ENCODE data around the gene PLB1. TPM values are rescaled to one million over a fixed set of nuclear protein-coding genes. Genes with fewer than 3 reads are reported as not detected.

Gene PLB1
- total and polyA plus RNA-seq, 9 of the 15 experiments (the other 6 are each of a cell fraction or from before 2014, with no cell fraction given): 0.01 to 0.09 (median 0.07) TPM; not detected in 2

DNA sequence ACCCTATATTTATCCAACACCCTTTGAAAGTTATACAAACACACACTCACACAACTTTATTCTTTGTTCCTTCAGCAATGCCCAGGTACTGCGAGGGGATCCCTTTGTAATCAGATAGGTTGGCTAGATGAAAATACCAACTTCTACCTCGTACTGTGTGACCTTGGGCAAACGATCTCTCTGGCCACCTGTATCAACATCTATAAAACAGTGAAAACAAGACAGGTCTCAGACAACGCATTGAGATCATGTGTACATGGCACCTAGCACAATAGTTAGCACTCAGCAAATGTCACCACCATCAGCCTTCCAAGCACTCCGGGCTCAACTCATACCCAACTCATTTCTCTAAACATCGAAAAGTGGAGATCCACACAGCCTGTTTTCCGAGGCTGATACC lies 137.3 kb downstream of the PLB1 start:
- Histone ChIP-seq H4K20me1 (replicated peaks; ENCODE audit: control insufficient read depth, insufficient read depth, low read length) (no peaks in the 10 kb centered on the region; the same call in 1 of the 2 replicates), H3K9me1 (ENCODE audit: control insufficient read depth, insufficient read depth, low read length) (no peaks in the 10 kb centered on the region), H3K9me3 (replicated peaks; ENCODE audit: control insufficient read depth, insufficient read depth, low read depth, low read length) (no peaks in the 10 kb centered on the region), H3K4me2 (ENCODE audit: insufficient read depth, low read length) (no peak overlapping the region), H3K79me2 (ENCODE audit: control insufficient read depth, insufficient read depth, low read length) (no peaks in the 10 kb centered on the region), H3K4me3 (no peak overlapping the region), H2AFZ (ENCODE audit: low read depth, low read length) (no peak overlapping the region), H3K27ac (ENCODE audit: extremely low read depth, low read depth, low read length) (no peak overlapping the region), H3K4me1 (replicated peaks in 1 of 2; ENCODE audit: control insufficient read depth in 2 of 2, insufficient read depth in 2 of 2, low read length in 2 of 2) (no peaks in the 10 kb centered on the region), H3K9ac (ENCODE audit: insufficient read depth in 1 of 2, low read depth in 2 of 2, low read length in 2 of 2) (no peak overlapping the region), H3K27me3 (ENCODE audit: control insufficient read depth in 2 of 2, insufficient read depth in 2 of 2, low read length in 2 of 2) (peaks cover 2 to 43% of the 10 kb centered on the region in 2 experiments; a peak in 4 of 5 replicates), H3K36me3 (ENCODE audit: control insufficient read depth, insufficient read depth, low read length) (no peaks in the 10 kb centered on the region)
- intact Hi-C loops (cut with micrococcal nuclease) (no loop called here), in situ Hi-C loops (cut with MboI) (no loop called here)
- ATAC-seq (no peak), DNase-seq (ENCODE audit: extremely low read depth in 1 of 4, low spot score in 3 of 4) (no peak), FAIRE-seq (no peak)
- ChIA-PET CTCF (ENCODE audit: low intra/inter-chr PET ratio) (no interaction called here), POLR2A (no interaction called here)
- TF ChIP-seq NBN (IDR thresholded peaks at IDR 0.05; ENCODE audit: low read depth) (no peak), MYNN (IDR thresholded peaks at IDR 0.05) (no peak), MYNN (CRISPR knock-in tag; IDR thresholded peaks at IDR 0.05) (no peak), RBBP5 (IDR thresholded peaks at IDR 0.05; ENCODE audit: borderline replicate concordance, insufficient read depth, low read length, poor library complexity, severe bottlenecking) (no peak), LEF1 (IDR thresholded peaks at IDR 0.05) (no peak), CHCHD3 (CRISPR knock-in tag; IDR thresholded peaks at IDR 0.05) (no peak)
- TF ChIP-seq, protein P1, sequence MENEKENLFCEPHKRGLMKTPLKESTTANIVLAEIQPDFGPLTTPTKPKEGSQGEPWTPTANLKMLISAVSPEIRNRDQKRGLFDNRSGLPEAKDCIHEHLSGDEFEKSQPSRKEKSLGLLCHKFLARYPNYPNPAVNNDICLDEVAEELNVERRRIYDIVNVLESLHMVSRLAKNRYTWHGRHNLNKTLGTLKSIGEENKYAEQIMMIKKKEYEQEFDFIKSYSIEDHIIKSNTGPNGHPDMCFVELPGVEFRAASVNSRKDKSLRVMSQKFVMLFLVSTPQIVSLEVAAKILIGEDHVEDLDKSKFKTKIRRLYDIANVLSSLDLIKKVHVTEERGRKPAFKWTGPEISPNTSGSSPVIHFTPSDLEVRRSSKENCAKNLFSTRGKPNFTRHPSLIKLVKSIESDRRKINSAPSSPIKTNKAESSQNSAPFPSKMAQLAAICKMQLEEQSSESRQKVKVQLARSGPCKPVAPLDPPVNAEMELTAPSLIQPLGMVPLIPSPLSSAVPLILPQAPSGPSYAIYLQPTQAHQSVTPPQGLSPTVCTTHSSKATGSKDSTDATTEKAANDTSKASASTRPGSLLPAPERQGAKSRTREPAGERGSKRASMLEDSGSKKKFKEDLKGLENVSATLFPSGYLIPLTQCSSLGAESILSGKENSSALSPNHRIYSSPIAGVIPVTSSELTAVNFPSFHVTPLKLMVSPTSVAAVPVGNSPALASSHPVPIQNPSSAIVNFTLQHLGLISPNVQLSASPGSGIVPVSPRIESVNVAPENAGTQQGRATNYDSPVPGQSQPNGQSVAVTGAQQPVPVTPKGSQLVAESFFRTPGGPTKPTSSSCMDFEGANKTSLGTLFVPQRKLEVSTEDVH (IDR thresholded peaks at IDR 0.05; ENCODE audit: low read depth, partially characterized antibody): no peak
- TF ChIP-seq, protein P2, sequence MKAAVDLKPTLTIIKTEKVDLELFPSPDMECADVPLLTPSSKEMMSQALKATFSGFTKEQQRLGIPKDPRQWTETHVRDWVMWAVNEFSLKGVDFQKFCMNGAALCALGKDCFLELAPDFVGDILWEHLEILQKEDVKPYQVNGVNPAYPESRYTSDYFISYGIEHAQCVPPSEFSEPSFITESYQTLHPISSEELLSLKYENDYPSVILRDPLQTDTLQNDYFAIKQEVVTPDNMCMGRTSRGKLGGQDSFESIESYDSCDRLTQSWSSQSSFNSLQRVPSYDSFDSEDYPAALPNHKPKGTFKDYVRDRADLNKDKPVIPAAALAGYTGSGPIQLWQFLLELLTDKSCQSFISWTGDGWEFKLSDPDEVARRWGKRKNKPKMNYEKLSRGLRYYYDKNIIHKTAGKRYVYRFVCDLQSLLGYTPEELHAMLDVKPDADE (conservative IDR thresholded peaks at IDR 0.05; ENCODE audit: control insufficient read depth, low read depth, low read length): no peak
- WGBS (ENCODE audit: insufficient coverage, low coverage, missing lambda C conversion rate): 14% methylated on average over 7 of the region's 7 CpGs
- no TSS peak for BruUV-seq (replicated peaks)

Data from K562 (cell line).